GM06990 (cell line): ENCODE measurements around the gene MANEAL.

Source experiments
- DNase-seq: peaks from one replicate; pipeline ENCODE4 v3.0.0-alpha.2; 2011; ENCODE audit not compliant: insufficient read length; ENCODE audit errors: extremely low read depth
- H3K27me3 ChIP-seq: replicated peaks from 2 replicates; pipeline ENCODE4 v1.6.0; 2011; ENCODE audit warnings: low read length; ENCODE audit not compliant: control insufficient read depth, insufficient read depth
- H3K36me3 ChIP-seq: 2 replicates; pipeline ENCODE4 v1.5.1; 2011; ENCODE audit warnings: low read length; ENCODE audit not compliant: control insufficient read depth, insufficient read depth
- H3K4me3 ChIP-seq: replicated peaks from 2 replicates; pipeline ENCODE4 v1.5.1; 2011; ENCODE audit warnings: low read depth, mild to moderate bottlenecking, control low read depth, low read length
- TF ChIP-seq, protein P1 (sequence below): IDR thresholded peaks from 2 replicates; pipeline ENCODE4 v1.5.1; 2011; ENCODE audit warnings: low read length, control low read depth, mild to moderate bottlenecking, inconsistent platforms; ENCODE audit not compliant: insufficient read depth, poor library complexity, severe bottlenecking

The MANEAL gene

DNA sequence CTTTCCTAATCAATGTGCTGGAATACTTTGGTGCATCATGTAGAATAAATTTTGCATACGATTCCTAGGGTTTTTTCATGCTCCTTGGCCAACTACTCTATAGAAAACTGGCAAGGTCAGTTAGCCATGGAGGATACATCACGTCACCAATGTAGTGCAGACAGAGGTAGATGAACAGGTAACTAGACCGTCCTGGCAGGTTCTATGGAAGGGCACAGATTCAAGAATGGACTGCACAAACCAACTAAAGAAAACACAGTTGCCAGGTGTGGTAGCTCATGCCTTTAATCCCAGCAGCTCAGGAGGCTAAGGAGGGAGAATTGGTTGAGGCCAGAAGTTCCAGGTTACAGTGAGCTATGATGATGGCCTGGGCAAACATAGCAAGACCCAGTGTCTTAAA is 55.8 kb downstream of the MANEAL start:
- TF ChIP-seq, protein P1, sequence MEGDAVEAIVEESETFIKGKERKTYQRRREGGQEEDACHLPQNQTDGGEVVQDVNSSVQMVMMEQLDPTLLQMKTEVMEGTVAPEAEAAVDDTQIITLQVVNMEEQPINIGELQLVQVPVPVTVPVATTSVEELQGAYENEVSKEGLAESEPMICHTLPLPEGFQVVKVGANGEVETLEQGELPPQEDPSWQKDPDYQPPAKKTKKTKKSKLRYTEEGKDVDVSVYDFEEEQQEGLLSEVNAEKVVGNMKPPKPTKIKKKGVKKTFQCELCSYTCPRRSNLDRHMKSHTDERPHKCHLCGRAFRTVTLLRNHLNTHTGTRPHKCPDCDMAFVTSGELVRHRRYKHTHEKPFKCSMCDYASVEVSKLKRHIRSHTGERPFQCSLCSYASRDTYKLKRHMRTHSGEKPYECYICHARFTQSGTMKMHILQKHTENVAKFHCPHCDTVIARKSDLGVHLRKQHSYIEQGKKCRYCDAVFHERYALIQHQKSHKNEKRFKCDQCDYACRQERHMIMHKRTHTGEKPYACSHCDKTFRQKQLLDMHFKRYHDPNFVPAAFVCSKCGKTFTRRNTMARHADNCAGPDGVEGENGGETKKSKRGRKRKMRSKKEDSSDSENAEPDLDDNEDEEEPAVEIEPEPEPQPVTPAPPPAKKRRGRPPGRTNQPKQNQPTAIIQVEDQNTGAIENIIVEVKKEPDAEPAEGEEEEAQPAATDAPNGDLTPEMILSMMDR: no peak
- Histone ChIP-seq H3K4me3 (no peak overlapping the region), H3K27me3 (no peaks in the 10 kb centered on the region), H3K36me3 (peaks cover 6% of the 10 kb centered on the region)
- DNase-seq: no peak

DNA sequence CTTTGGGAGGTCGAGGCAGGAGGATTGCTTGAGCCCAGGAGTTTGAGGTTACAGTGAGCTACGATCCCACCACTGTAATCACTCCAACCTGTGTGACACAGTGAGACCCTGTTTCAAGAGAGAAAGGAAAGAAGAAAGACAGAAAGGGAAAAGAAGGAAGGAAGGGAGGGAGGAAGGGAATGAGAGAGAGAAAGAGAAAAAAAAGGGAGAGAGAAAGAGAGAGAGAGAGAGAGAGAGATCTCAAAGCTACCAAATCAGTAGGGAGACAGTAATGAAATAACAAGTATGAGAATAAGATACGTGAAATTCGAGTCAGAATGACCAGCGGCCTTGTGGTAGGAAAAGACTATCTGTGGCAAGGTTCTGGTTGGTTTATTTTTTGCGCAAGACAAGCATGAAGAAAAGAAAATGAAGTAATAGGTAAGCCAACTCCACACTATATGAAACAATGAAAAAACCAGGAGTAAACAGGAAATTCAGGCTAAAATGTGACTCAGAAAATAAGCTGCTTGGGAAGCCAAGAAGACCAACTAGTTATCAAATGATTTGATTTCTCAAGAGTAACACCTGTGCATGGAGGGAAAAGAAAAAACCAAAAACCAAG is 56.8 kb downstream of the MANEAL start:
- H3K4me3 ChIP-seq: no peak overlapping the region
- H3K36me3 ChIP-seq: peaks cover 6% of the 10 kb centered on the region
- TF ChIP-seq, protein P1: no peak
- no peak for DNase-seq
- no peaks in the 10 kb centered on the region for H3K27me3 ChIP-seq
